Measurements from ENCODE around the gene NR6A1. TPM values are rescaled to one million over a fixed set of nuclear protein-coding genes. Genes with fewer than 3 reads are reported as not detected.

NR6A1 gene
- total RNA-seq, 1 experiment from 2014 or later: 164 TPM

DNA sequence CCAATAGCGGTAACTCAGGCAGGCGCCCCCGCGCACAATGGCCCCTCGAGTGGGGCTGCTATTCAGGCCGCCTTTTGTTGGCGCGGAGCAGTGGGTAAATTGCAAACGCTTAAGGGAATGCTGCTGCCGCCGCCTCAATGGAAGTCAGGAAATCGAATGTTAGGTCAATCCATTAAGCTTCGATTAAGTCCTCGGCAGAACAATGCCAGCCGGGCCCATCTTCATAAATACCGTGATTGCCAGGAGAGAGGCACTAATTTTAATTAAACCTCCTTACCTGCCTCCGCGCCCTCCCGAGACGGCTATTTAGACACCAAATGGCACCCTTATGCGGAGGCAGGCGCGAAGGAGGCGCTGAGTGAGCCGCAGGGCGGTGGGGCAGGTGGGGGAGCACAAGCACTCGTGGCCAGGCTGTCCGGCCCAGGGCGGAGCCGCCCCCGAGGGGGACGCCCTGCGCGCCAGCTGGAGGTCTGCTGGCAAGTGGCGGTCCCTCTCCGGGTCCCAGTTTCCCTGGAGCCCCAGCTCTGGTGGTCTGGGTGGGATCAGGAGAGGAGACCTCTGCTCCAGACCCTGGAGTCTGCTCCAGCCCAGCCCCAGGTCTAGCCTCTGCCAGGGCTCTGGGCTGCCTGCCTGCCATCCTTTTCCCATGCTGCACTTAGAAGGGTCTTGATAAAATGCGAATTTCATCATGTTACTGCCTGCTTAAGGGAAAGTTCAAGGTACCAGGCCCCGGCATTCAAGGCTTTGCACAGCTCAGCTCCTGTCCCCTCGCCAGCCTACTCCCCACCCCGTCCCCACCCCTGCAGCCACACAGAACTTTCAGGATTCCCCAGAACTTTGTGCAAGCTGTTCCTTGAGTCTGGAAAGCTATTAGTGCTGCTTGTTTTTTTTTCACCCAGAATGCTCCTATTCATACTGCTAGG is 283.6 kb downstream of the NR6A1 start:
- no peak for DNase-seq (ENCODE audit: low spot score)
- H3K36me3 Mint-ChIP-seq: no peaks in the 10 kb centered on the region
- H3K27me3 Mint-ChIP-seq (ENCODE audit: low read depth): peaks cover 3% of the 10 kb centered on the region
- TF ChIP-seq FOXP1 (CRISPR knock-in tag; IDR thresholded peaks at IDR 0.05; ENCODE audit: borderline replicate concordance): 0 out of 2 replicates have a peak, but pooled peaks have one; percentile 4
- no peak for TF ChIP-seq MLX (CRISPR knock-in tag; IDR thresholded peaks at IDR 0.05)
- CTCF ChIA-PET: interaction anchor here (0.6 to 3.0 kb wide), 8 partner anchors 9 to 848 kb away, joined by 3 to 8 read pairs (median 3); no protein-coding TSS in a partner anchor
- H3K27ac Mint-ChIP-seq: no peak overlapping the region
- POLR2A ChIA-PET: no interaction called here
- H3K4me3 Mint-ChIP-seq: no peak overlapping the region
- ATAC-seq: peak; percentile 32
- peaks cover 14% of the 10 kb centered on the region for H3K4me1 Mint-ChIP-seq
- no peaks in the 10 kb centered on the region for H3K9me3 Mint-ChIP-seq

GRCh38 chr9:124486778-124487259 is 284.3 kb downstream of the NR6A1 start:
- TF ChIP-seq CBFB (CRISPR knock-in tag; IDR thresholded peaks at IDR 0.05; ENCODE audit: low read depth): no peak
- POLR2A ChIA-PET: no interaction called here
- Mint-ChIP-seq H3K27me3 (ENCODE audit: low read depth) (peaks cover 9% of the 10 kb centered on the region), H3K9me3 (no peaks in the 10 kb centered on the region), H3K4me3 (no peak overlapping the region), H3K4me1 (peaks cover 20% of the 10 kb centered on the region), H3K36me3 (no peaks in the 10 kb centered on the region), H3K27ac (no peak overlapping the region)
- CTCF ChIA-PET: interaction anchor here (0.7 to 3.0 kb wide), 6 partner anchors 9 to 847 kb away, joined by 3 to 8 read pairs (median 3); no protein-coding TSS in a partner anchor
- DNase-seq (ENCODE audit: low spot score) (no peak), ATAC-seq (no peak)

GRCh38 chr9:124485936-124486335 is 285.2 kb downstream of the NR6A1 start:
- peaks cover 15% of the 10 kb centered on the region for H3K27me3 Mint-ChIP-seq (ENCODE audit: low read depth)
- H3K27ac Mint-ChIP-seq: no peak overlapping the region
- POLR2A ChIA-PET: interaction anchor here (0.5 kb wide), 1 partner anchor 67 kb away, joined by 3 read pairs; no protein-coding TSS in a partner anchor
- CTCF ChIA-PET: interaction anchor here (0.6 kb wide), 1 partner anchor 367 kb away, joined by 3 read pairs; the partner anchor contains the start of gene WDR38
- H3K9me3 Mint-ChIP-seq: no peaks in the 10 kb centered on the region
- H3K4me1 Mint-ChIP-seq: peaks cover 22% of the 10 kb centered on the region
- no peak overlapping the region for H3K4me3 Mint-ChIP-seq
- ATAC-seq: no peak
- no peaks in the 10 kb centered on the region for H3K36me3 Mint-ChIP-seq
- no peak for DNase-seq (ENCODE audit: low spot score)
- TF ChIP-seq ZNF317 (CRISPR knock-in tag; IDR thresholded peaks at IDR 0.05; ENCODE audit: borderline replicate concordance, low read depth) (no peak), NR1H2 (CRISPR knock-in tag; IDR thresholded peaks at IDR 0.05) (no peak), MXD4 (CRISPR knock-in tag; IDR thresholded peaks at IDR 0.05; ENCODE audit: borderline replicate concordance) (no peak), ZNF532 (CRISPR knock-in tag; IDR thresholded peaks at IDR 0.05; ENCODE audit: borderline replicate concordance) (no peak), KAT7 (CRISPR knock-in tag; IDR thresholded peaks at IDR 0.05; ENCODE audit: borderline replicate concordance) (no peak), NFE2L1 (CRISPR knock-in tag; IDR thresholded peaks at IDR 0.05) (no peak), ZNF219 (CRISPR knock-in tag; IDR thresholded peaks at IDR 0.05; ENCODE audit: borderline replicate concordance) (no peak), PRDM15 (CRISPR knock-in tag; IDR thresholded peaks at IDR 0.05) (no peak)
- TF ChIP-seq, protein P1, sequence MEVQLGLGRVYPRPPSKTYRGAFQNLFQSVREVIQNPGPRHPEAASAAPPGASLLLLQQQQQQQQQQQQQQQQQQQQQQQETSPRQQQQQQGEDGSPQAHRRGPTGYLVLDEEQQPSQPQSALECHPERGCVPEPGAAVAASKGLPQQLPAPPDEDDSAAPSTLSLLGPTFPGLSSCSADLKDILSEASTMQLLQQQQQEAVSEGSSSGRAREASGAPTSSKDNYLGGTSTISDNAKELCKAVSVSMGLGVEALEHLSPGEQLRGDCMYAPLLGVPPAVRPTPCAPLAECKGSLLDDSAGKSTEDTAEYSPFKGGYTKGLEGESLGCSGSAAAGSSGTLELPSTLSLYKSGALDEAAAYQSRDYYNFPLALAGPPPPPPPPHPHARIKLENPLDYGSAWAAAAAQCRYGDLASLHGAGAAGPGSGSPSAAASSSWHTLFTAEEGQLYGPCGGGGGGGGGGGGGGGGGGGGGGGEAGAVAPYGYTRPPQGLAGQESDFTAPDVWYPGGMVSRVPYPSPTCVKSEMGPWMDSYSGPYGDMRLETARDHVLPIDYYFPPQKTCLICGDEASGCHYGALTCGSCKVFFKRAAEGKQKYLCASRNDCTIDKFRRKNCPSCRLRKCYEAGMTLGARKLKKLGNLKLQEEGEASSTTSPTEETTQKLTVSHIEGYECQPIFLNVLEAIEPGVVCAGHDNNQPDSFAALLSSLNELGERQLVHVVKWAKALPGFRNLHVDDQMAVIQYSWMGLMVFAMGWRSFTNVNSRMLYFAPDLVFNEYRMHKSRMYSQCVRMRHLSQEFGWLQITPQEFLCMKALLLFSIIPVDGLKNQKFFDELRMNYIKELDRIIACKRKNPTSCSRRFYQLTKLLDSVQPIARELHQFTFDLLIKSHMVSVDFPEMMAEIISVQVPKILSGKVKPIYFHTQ (CRISPR knock-in tag; IDR thresholded peaks at IDR 0.05): no peak
- TF ChIP-seq, protein P2, sequence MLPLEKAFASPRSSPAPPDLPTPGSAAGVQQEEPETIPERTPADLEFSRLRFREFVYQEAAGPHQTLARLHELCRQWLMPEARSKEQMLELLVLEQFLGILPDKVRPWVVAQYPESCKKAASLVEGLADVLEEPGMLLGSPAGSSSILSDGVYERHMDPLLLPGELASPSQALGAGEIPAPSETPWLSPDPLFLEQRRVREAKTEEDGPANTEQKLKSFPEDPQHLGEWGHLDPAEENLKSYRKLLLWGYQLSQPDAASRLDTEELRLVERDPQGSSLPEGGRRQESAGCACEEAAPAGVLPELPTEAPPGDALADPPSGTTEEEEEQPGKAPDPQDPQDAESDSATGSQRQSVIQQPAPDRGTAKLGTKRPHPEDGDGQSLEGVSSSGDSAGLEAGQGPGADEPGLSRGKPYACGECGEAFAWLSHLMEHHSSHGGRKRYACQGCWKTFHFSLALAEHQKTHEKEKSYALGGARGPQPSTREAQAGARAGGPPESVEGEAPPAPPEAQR (CRISPR knock-in tag; IDR thresholded peaks at IDR 0.05): no peak
- TF ChIP-seq, protein P3, sequence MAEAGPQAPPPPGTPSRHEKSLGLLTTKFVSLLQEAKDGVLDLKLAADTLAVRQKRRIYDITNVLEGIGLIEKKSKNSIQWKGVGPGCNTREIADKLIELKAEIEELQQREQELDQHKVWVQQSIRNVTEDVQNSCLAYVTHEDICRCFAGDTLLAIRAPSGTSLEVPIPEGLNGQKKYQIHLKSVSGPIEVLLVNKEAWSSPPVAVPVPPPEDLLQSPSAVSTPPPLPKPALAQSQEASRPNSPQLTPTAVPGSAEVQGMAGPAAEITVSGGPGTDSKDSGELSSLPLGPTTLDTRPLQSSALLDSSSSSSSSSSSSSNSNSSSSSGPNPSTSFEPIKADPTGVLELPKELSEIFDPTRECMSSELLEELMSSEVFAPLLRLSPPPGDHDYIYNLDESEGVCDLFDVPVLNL (CRISPR knock-in tag; IDR thresholded peaks at IDR 0.05; ENCODE audit: borderline replicate concordance, low read depth): no peak

All from WTC11 (cell line).